Sigmoid colon (tissue), 4 donors: ENCODE data around the gene PRRG4.

Experiments
- EP300 ChIP-seq, 4 donors: sonication (generic); formaldehyde crosslinking; IDR thresholded peaks; one replicate each; pipeline ENCODE4 v1.6.1; 2017; ENCODE audit warnings: antibody characterized with exemption in 4 of 4
- POLR2A ChIP-seq, 2 donors: fragments of 450-650 bp; IDR thresholded peaks; one replicate each; pipeline ENCODE4 v1.6.1; 2016; ENCODE audit warnings: antibody characterized with exemption in 2 of 2, mild to moderate bottlenecking in 2 of 2, moderate library complexity in 2 of 2
- POLR2AphosphoS5 ChIP-seq, 4 donors: sonication (generic); formaldehyde crosslinking; IDR thresholded peaks; one replicate each; pipeline ENCODE4 v1.6.1; 2017; ENCODE audit warnings: antibody characterized with exemption in 4 of 4
- TF ChIP-seq, protein P1 (sequence below), 4 experiments: fragments of 450-650 bp in 3 of 4; fragments of 200-600 bp in 1 of 4; IDR thresholded peaks; one replicate each; pipeline ENCODE4 v1.5.1; 2016 to 2019; ENCODE audit warnings: antibody characterized with exemption in 4 of 4, mild to moderate bottlenecking in 3 of 4, moderate library complexity in 2 of 4

DNA sequence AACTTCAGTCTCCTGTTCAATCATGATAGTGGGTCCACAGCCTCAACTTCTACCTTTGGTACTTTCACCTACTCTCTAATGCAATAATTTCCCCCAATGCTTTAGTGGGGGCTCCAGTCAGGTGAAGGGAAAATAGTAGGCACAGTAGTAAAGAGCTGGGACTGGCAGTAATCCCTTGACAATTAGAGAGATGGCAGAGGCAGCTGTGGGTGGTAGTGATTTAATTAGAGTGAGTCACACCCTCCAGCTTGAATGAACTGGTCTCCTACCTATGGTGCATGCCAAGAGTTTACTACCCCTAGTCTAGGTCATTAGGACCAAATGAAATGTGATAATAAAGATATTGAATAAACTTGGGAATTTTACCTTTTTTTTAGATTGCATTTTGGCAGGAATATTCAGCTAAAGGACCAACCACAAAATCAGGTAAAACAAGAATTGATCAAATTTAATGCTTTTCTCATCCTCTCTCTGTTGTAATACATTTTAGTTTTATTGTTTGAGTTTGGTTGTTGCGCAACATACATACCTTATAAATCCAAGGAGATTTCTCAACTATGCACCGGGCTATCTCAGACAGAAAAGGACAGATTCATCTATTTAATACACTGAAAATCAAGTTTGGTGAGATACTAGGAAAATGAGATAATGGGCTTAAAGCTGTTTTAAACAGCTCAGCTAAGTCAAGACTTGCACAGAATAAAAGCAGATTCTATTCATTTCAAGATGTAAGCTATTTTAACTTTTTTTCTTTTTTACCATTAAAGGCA lies 9.0 kb downstream of the PRRG4 start:
- TF ChIP-seq POLR2A (IDR thresholded peaks at IDR 0.05) (no peak), POLR2AphosphoS5 (IDR thresholded peaks at IDR 0.05) (no peak), EP300 (IDR thresholded peaks at IDR 0.05) (no peak)
- TF ChIP-seq, protein P1, sequence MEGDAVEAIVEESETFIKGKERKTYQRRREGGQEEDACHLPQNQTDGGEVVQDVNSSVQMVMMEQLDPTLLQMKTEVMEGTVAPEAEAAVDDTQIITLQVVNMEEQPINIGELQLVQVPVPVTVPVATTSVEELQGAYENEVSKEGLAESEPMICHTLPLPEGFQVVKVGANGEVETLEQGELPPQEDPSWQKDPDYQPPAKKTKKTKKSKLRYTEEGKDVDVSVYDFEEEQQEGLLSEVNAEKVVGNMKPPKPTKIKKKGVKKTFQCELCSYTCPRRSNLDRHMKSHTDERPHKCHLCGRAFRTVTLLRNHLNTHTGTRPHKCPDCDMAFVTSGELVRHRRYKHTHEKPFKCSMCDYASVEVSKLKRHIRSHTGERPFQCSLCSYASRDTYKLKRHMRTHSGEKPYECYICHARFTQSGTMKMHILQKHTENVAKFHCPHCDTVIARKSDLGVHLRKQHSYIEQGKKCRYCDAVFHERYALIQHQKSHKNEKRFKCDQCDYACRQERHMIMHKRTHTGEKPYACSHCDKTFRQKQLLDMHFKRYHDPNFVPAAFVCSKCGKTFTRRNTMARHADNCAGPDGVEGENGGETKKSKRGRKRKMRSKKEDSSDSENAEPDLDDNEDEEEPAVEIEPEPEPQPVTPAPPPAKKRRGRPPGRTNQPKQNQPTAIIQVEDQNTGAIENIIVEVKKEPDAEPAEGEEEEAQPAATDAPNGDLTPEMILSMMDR (IDR thresholded peaks at IDR 0.05) = no peak
